Ectodermal cell (in vitro differentiated cells): ENCODE data around the gene AKR1C8. TPM values are rescaled to one million over a fixed set of nuclear protein-coding genes. Genes with fewer than 3 reads are reported as not detected.
"Not testable (repeated sequence)": the region's sequence is repeated elsewhere in the genome, so short reads cannot be mapped to it uniquely, and the experiment has no call there.

Source experiments
- H3K27ac ChIP-seq: 2 replicates; pipeline ENCODE4 v1.7.0; 2013; ENCODE audit warnings: mild to moderate bottlenecking, low read depth, low read length; ENCODE audit not compliant: insufficient read depth, poor library complexity, severe bottlenecking
- H3K27me3 ChIP-seq: 2 replicates; pipeline ENCODE4 v1.7.0; 2013; ENCODE audit warnings: mild to moderate bottlenecking, low read length; ENCODE audit not compliant: insufficient read depth, control insufficient read depth, poor library complexity, severe bottlenecking
- H3K36me3 ChIP-seq: one replicate; pipeline ENCODE4 v1.7.0; 2013; ENCODE audit warnings: low read length; ENCODE audit not compliant: control insufficient read depth, insufficient read depth
- H3K4me1 ChIP-seq: one replicate; pipeline ENCODE4 v1.7.0; 2013; ENCODE audit warnings: low read length; ENCODE audit not compliant: control insufficient read depth, insufficient read depth
- H3K4me3 ChIP-seq: 2 replicates; pipeline ENCODE4 v1.7.0; 2013; ENCODE audit warnings: low read depth, low read length, control low read depth; ENCODE audit not compliant: insufficient read depth
- H3K9me3 ChIP-seq: 2 replicates; pipeline ENCODE4 v1.7.0; 2013; ENCODE audit warnings: mild to moderate bottlenecking, low read length, moderate library complexity; ENCODE audit not compliant: control insufficient read depth
- WGBS, 2 experiments: methylation state at CpG; one replicate each; pipeline ENCODE4 v1.1.7; 2013; ENCODE audit warnings: missing lambda C conversion rate in 2 of 2; 5-methylcytosine and 5-hydroxymethylcytosine counted together
- polyA plus RNA-seq, 4 experiments: library from polyadenylated mRNA; stranded (reverse); fragments of 50-300 nt; gene quantifications; one replicate each; pipeline ENCODE4 v1.2.3, GENCODE V29; 2013

AKR1C8 gene
- polyA plus RNA-seq (2013, experiment 1 of 4) = not detected
- not detected for polyA plus RNA-seq (2013, experiment 2 of 4)
- polyA plus RNA-seq (2013, experiment 3 of 4) = not detected
- not detected for polyA plus RNA-seq (2013, experiment 4 of 4)

DNA sequence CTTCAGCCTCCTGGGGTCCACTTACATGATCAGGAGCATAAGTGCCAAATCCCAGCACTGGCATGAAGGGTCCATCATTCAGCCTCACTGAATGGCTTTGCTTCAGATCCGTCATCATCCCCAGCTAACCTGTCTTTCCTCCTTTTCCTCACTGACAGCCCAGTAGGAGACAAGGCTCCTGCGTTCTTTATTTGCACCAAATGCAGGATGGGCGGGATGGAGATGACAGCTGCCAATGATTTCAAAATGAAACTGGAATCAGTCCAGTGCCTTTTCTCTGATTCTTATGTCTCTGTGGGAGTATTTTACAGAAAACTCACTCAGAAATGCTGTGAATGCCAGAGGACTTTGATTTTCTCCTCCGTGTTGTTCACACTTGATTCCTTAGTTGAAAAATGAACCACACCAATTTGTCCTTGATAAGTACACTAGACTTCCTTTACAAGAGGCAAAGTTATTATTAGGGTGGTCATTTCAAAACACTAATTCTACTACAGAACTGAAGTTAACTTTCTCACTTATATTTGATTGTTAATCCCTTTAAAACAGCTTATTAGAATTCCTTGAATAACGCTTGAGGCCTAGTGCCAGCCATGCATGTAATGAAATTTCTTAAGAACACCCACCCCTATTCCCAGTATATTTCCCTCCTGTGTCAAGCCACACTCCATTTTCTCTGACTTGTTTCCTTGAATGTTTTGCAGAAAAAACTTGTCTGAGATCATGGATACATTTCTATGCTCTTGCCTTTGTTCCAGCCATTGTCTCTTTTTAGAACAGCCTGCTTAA lies at the start of gene AKR1C8:
Gene AKR1C8 (minus strand): TSS at position 164 of the 789 bp plus-strand sequence. CDS start 46 bp downstream, at position 118.
- Histone ChIP-seq H3K27ac (no peak within 1 kb of the TSS), H3K27me3 (no peaks in the 10 kb centered on the region), H3K4me1 (no peaks in the 10 kb centered on the region), H3K36me3 (no peaks in the 10 kb centered on the region), H3K9me3 (no peaks in the 10 kb centered on the region), H3K4me3 (no peak within 1 kb of the TSS)
- WGBS, 2 experiments = 74 to 76% methylated on average over 4 to 5 of the region's 5 CpGs

DNA sequence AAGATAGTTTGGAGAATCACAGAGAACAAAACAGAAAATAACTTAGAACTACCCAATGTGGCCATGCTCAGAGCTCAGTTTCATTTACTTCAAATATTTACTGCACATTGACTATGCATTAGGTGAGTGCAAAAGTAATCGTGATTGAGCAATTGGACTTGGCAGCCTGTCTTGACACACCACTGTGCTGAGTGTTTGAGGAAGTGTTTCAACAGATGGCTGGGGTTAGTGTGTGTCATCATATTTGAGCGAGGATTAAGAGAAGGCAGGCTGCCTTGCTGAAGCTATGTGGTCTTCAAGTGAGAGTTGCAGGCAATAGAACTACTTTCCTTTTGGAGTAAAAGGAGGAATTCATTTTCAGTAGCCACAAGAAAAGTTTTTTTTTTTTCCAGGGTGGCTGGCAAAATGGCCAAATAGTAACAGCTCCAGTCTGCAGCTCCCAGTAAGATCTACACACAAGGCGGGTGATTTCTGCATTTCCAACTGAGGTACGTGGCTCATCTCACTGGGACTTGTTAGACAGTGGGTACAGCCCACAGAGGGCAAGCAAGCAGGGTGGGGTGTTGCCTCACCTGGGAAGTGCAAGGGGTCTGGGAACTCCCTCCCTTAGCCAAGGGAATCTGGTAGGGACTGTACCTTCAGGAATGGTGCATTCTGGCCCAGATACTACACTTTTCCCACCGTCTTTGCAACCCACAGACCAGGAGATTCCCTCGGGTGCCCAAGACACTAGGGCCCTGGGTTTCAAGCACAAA lies 49.3 kb upstream of the AKR1C8 start:
- no peaks in the 10 kb centered on the region for H3K27me3 ChIP-seq
- 84 to 86% methylated on average over 6 of the region's 6 CpGs for WGBS, 2 experiments
- H3K36me3 ChIP-seq = no peaks in the 10 kb centered on the region
- no peak overlapping the region for H3K4me3 ChIP-seq
- H3K27ac ChIP-seq = no peak overlapping the region
- no peaks in the 10 kb centered on the region for H3K9me3 ChIP-seq
- no peaks in the 10 kb centered on the region for H3K4me1 ChIP-seq

DNA sequence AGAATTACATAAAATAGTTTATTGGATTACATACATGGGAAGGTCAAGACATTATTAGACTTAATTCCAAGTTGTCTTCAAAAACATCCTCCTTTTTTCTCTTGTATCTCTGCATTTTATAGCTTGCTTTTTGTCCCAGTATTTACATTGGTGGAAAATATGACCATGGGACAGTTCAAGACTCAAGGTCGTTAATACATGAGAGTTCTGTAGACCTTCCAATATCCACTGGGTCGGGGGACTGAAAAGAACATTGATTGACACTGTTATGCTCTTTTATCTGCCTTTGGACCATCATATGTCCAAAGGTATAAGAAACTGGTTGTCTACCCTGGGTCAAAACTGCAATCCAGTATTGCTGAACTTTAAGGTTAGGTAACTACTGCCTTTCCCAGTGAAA lies 48.4 kb upstream of the AKR1C8 start:
- Histone ChIP-seq H3K27ac (no peak overlapping the region), H3K27me3 (no peaks in the 10 kb centered on the region), H3K4me1 (no peaks in the 10 kb centered on the region), H3K4me3 (no peak overlapping the region), H3K9me3 (no peaks in the 10 kb centered on the region), H3K36me3 (no peaks in the 10 kb centered on the region)
- 85 to 88% methylated on average over 2 of the region's 2 CpGs for WGBS, 2 experiments

DNA sequence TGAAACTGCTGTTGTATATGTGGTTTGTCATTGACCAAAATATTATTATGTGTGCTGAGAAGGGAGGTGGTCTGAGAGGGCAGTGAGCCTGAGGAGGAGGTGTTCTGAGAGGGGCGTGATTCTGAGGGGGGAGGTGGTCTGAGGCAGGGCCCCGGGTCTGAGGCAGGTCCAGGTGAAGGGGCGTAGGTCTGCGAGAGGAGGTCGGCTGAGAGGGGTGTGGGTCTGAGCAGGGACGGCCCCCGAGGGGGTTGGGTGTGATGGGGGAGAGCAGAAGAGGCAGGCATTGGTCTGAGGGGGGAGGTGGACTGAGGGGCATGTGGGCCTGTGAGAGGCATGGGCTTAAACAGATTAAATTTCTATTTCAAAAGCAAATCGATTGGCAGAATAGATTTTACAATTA lies 44.1 kb upstream of the AKR1C8 start:
- Histone ChIP-seq H3K4me1 (no peaks in the 10 kb centered on the region), H3K36me3 (no peaks in the 10 kb centered on the region), H3K4me3 (no peak overlapping the region), H3K27me3 (no peaks in the 10 kb centered on the region), H3K27ac (no peak overlapping the region), H3K9me3 (no peaks in the 10 kb centered on the region)
- WGBS, 2 experiments = 93% methylated on average over 7 to 8 of the region's 8 CpGs

DNA sequence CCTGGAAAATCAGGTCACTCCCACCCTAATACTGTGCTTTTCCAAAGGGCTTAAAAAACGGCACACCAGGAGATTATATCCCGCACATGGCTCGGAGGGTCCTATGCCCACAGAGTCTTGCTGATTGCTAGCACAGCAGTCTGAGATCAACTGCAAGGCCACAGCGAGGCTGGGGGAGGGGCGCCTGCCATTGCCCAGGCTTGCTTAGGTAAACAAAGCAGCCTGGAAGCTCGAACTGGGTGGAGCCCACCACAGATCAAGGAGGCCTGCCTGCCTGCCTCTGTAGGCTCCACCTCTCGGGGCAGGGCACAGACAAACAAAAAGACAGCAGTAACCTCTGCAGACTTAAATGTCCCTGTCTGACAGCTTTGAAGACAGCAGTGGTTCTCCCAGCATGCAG lies 38.0 kb upstream of the AKR1C8 start:
- H3K4me3 ChIP-seq, H3K27me3 ChIP-seq, H3K9me3 ChIP-seq, H3K36me3 ChIP-seq, H3K4me1 ChIP-seq, H3K27ac ChIP-seq: not testable (repeated sequence)
- 93 to 94% methylated on average over 7 of the region's 7 CpGs for WGBS, 2 experiments

DNA sequence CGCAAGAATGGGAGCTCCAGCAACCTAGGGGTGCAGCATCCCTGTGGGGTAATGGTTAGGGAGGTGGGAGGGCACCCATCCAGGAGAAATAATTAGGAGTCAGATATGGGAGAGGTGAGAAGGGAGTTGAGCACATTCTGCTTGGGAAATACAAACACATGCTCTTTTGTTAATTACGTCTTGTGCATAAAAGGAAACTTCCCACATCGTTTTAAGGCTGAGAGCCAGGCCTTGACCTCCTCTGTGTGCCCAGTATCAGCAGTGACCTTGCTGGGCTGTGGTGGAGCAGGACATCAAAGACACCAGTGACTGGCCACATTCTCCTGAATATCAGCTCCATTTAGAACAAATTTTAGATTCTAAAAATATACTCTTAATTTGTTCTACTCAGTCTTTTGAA lies 34.3 kb upstream of the AKR1C8 start:
- Histone ChIP-seq H3K27me3 (no peaks in the 10 kb centered on the region), H3K36me3 (no peaks in the 10 kb centered on the region), H3K4me1 (no peaks in the 10 kb centered on the region), H3K4me3 (no peak overlapping the region), H3K9me3 (no peaks in the 10 kb centered on the region), H3K27ac (no peak overlapping the region)
- WGBS, 2 experiments = 87 to 88% methylated on average over 3 of the region's 3 CpGs

DNA sequence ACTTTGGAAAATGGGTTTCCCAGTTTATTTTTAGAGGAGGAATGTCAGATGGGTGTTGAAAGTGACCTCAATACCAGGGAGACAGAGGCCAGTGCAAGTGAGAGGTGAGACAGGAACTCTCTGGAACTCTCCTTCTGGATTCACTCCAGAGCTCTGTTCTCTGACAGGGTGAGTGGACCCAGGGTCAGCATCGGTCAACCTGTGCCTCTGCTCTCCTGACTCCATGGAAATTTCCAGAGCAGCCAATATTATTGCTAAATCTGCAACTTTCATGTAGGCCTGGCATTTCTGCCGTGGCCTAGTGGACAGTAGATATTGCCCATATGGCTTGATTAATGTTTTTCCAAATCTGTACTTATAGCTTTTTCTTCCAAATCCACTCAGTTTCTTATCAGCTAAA lies 31.9 kb upstream of the AKR1C8 start:
- Histone ChIP-seq H3K27me3 (no peaks in the 10 kb centered on the region), H3K4me3 (no peak overlapping the region), H3K27ac (no peak overlapping the region), H3K36me3 (no peaks in the 10 kb centered on the region), H3K4me1 (no peaks in the 10 kb centered on the region), H3K9me3 (no peaks in the 10 kb centered on the region)
- WGBS, 2 experiments = 45 to 48% methylated on average over 2 of the region's 2 CpGs

DNA sequence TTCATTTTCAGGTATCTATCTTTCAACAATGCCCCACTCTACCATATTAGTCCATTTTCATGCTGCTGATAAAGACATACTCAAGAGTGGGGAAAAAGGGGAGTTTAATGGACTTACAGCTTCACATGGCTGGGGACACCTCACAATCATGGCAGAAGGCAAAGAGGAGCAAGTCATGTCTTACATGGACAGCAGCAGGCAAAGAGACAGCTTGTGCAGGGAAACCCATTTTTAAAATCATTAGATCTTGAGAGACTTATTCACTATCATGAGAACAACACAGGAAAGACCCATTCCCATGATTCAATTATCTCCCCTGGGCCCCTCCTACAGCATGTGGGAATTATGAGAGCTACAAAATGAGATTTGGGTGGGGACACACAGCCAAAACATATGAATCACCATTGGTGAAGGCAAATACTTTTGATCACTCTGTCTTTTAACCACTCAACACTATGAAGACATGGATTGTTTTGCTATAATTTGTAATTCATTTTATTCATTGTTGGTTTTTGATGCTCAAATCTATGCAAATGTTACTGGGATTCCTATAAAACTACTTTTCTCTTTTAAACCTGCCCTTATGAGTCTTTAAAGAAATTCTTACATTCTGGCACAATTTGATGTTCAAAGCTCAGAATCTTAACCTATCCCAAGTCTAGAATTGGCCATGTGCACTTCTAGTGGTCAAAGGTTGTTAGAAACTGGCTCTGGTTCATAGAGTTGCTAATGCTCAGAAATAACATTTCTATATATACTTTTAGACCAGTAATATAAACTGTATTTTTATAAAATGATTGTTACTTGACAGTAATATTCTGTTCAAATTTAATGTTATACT lies 27.0 kb upstream of the AKR1C8 start:
- Histone ChIP-seq H3K27me3 (no peaks in the 10 kb centered on the region), H3K4me1 (no peaks in the 10 kb centered on the region), H3K9me3 (no peaks in the 10 kb centered on the region), H3K36me3 (no peaks in the 10 kb centered on the region), H3K27ac (no peak overlapping the region), H3K4me3 (no peak overlapping the region)

DNA sequence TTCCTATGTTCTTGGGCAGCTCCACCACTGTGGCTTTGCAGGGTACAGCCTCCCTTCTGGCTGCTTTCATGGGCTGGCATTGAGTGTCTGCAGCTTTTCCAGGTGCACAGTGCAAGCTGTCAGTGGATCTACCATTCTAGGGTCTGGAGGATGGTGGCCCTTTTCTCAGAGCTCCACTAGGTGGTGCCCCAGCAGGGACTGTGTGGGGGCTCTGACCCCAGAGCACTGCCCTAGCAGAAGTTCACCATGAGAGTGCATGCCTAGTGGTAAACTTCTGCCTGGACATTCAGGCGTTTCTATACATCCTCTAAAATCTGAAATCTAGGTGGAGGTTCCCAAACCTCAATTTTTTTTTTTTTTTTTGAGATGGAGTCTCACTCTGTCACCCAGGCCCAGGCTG lies 25.3 kb upstream of the AKR1C8 start:
- WGBS, 2 experiments = 83 to 94% methylated on average over 1 of the region's 1 CpG
- not testable (repeated sequence) for H3K4me1 ChIP-seq, H3K27ac ChIP-seq

DNA sequence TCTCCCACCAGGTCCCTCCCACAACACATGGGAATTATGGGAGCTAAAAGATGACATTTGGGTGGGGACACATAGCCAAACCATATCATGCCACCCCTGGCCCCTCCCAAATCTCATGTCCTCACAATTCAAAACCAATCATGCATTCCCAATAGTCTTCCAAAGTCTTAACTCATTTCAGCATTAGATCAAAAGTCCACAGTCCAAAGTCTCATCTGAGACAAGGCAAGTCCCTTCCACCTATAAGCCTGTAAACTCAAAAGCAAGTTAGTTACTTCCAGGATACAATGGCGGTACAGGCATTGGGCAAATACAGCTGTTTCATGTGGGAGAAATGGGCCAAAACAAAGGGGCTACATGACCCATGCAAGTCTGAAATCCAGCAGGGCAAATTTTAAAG lies 24.8 kb upstream of the AKR1C8 start:
- H3K4me1 ChIP-seq, H3K27me3 ChIP-seq, H3K27ac ChIP-seq, H3K9me3 ChIP-seq, H3K4me3 ChIP-seq, H3K36me3 ChIP-seq: not testable (repeated sequence)
- 98 to 100% methylated on average over 1 of the region's 1 CpG for WGBS, 2 experiments

More for the DNA sequence above, 25.3 kb upstream of the AKR1C8 start:
- H3K9me3 ChIP-seq, H3K4me3 ChIP-seq, H3K27me3 ChIP-seq, H3K36me3 ChIP-seq: not testable (repeated sequence)
